Measurements from ENCODE around the gene DLG2. TPM values are rescaled to one million over a fixed set of nuclear protein-coding genes. Genes with fewer than 3 reads are reported as not detected.

Gene DLG2
- total RNA-seq, 3 donors from 2014 or later (not counting 1 experiment from before 2014, with no cell fraction given), result 1.7 to 2.9 (median 2.2) TPM

- Mint-ChIP-seq H3K27ac (no peak overlapping the region), H3K9me3 (peaks cover 13 to 17% of the 10 kb centered on the region in 2 donors), H3K4me3 (no peak overlapping the region), H3K27me3 (ENCODE audit: low read depth in 2 of 2) (no peaks in the 10 kb centered on the region), H3K4me1 (no peaks in the 10 kb centered on the region), H3K36me3 (no peaks in the 10 kb centered on the region)
- intact Hi-C loops (cut with micrococcal nuclease), result no loop called here
- no peaks in the 10 kb centered on the region for H3K4me1 ChIP-seq (ENCODE audit: control insufficient read depth, insufficient read depth, low read length)
- DNase-seq, result no peak
- no peaks in the 10 kb centered on the region for H3K27me3 ChIP-seq (ENCODE audit: control insufficient read depth, insufficient read depth, low read length)
- WGBS (ENCODE audit: insufficient coverage), result 100% methylated on average over 2 of the region's 3 CpGs
- no peak overlapping the region for H3K4me3 ChIP-seq (ENCODE audit: low read length)
- peaks cover 2% of the 10 kb centered on the region for H3K9me3 ChIP-seq (ENCODE audit: control insufficient read depth, insufficient read depth, low read length)
- TF ChIP-seq CTCF (IDR thresholded peaks at IDR 0.05), result no peak
- no peak for ATAC-seq
- H3K27ac ChIP-seq (ENCODE audit: low read length), result no peak overlapping the region
- no peaks in the 10 kb centered on the region for H3K36me3 ChIP-seq (ENCODE audit: control insufficient read depth, insufficient read depth, low read length)
Measured at GRCh38 chr11:84227970-84228665, 1399.0 kb downstream of the DLG2 start.

- Mint-ChIP-seq H3K27me3 (ENCODE audit: low read depth in 2 of 2) (no peaks in the 10 kb centered on the region), H3K36me3 (no peaks in the 10 kb centered on the region), H3K4me3 (no peak overlapping the region), H3K4me1 (no peaks in the 10 kb centered on the region), H3K27ac (no peak overlapping the region), H3K9me3 (peaks cover 11 to 14% of the 10 kb centered on the region in 2 donors)
- no peak overlapping the region for H3K27ac ChIP-seq (ENCODE audit: low read length)
- 81% methylated on average over 1 of the region's 1 CpG for WGBS (ENCODE audit: insufficient coverage)
- no peak for TF ChIP-seq CTCF (IDR thresholded peaks at IDR 0.05)
- DNase-seq (no peak), ATAC-seq (no peak)
- H3K4me1 ChIP-seq (ENCODE audit: control insufficient read depth, insufficient read depth, low read length), result no peaks in the 10 kb centered on the region
- H3K4me3 ChIP-seq (ENCODE audit: low read length), result no peak overlapping the region
- H3K36me3 ChIP-seq (ENCODE audit: control insufficient read depth, insufficient read depth, low read length), result no peaks in the 10 kb centered on the region
- no peaks in the 10 kb centered on the region for H3K27me3 ChIP-seq (ENCODE audit: control insufficient read depth, insufficient read depth, low read length)
- H3K9me3 ChIP-seq (ENCODE audit: control insufficient read depth, insufficient read depth, low read length), result no peaks in the 10 kb centered on the region
- intact Hi-C loops (cut with micrococcal nuclease), result no loop called here
Measured at GRCh38 chr11:84224042-84224441, 1403.1 kb downstream of the DLG2 start.

GRCh38 chr11:84218318-84218717 is 1408.8 kb downstream of the DLG2 start:
- no peaks in the 10 kb centered on the region for H3K36me3 ChIP-seq (ENCODE audit: control insufficient read depth, insufficient read depth, low read length)
- Mint-ChIP-seq H3K27ac (no peak overlapping the region), H3K27me3 (ENCODE audit: low read depth in 2 of 2) (no peaks in the 10 kb centered on the region), H3K36me3 (peaks cover 6% of the 10 kb centered on the region), H3K9me3 (peaks cover 9 to 15% of the 10 kb centered on the region in 2 donors), H3K4me1 (no peaks in the 10 kb centered on the region), H3K4me3 (no peak overlapping the region)
- H3K27me3 ChIP-seq (ENCODE audit: control insufficient read depth, insufficient read depth, low read length), result no peaks in the 10 kb centered on the region
- intact Hi-C loops (cut with micrococcal nuclease), result no loop called here
- DNase-seq (no peak), ATAC-seq (no peak)
- H3K9me3 ChIP-seq (ENCODE audit: control insufficient read depth, insufficient read depth, low read length), result no peaks in the 10 kb centered on the region
- no peak overlapping the region for H3K4me3 ChIP-seq (ENCODE audit: low read length)
- no peaks in the 10 kb centered on the region for H3K4me1 ChIP-seq (ENCODE audit: control insufficient read depth, insufficient read depth, low read length)
- H3K27ac ChIP-seq (ENCODE audit: low read length), result no peak overlapping the region
- WGBS (ENCODE audit: insufficient coverage), result 79% methylated on average over 4 of the region's 4 CpGs
- TF ChIP-seq CTCF (IDR thresholded peaks at IDR 0.05), result no peak

- no peak for TF ChIP-seq CTCF (IDR thresholded peaks at IDR 0.05)
- no peak overlapping the region for H3K27ac ChIP-seq (ENCODE audit: low read length)
- no peaks in the 10 kb centered on the region for H3K4me1 ChIP-seq (ENCODE audit: control insufficient read depth, insufficient read depth, low read length)
- Mint-ChIP-seq H3K27ac (no peak overlapping the region), H3K4me3 (no peak overlapping the region), H3K27me3 (ENCODE audit: low read depth in 2 of 2) (no peaks in the 10 kb centered on the region), H3K9me3 (peaks cover 9 to 20% of the 10 kb centered on the region in 2 donors), H3K4me1 (no peaks in the 10 kb centered on the region), H3K36me3 (peaks cover 6% of the 10 kb centered on the region)
- H3K9me3 ChIP-seq (ENCODE audit: control insufficient read depth, insufficient read depth, low read length), result no peaks in the 10 kb centered on the region
- no peaks in the 10 kb centered on the region for H3K36me3 ChIP-seq (ENCODE audit: control insufficient read depth, insufficient read depth, low read length)
- ATAC-seq (no peak), DNase-seq (no peak)
- no peaks in the 10 kb centered on the region for H3K27me3 ChIP-seq (ENCODE audit: control insufficient read depth, insufficient read depth, low read length)
- intact Hi-C loops (cut with micrococcal nuclease), result no loop called here
- no peak overlapping the region for H3K4me3 ChIP-seq (ENCODE audit: low read length)
- no CpG with 5 or more reads among the region's 1 CpG for WGBS (ENCODE audit: insufficient coverage)
Measured at GRCh38 chr11:84215672-84216071, 1411.5 kb downstream of the DLG2 start.
